ENCODE results near the gene CCAR1.

DNA sequence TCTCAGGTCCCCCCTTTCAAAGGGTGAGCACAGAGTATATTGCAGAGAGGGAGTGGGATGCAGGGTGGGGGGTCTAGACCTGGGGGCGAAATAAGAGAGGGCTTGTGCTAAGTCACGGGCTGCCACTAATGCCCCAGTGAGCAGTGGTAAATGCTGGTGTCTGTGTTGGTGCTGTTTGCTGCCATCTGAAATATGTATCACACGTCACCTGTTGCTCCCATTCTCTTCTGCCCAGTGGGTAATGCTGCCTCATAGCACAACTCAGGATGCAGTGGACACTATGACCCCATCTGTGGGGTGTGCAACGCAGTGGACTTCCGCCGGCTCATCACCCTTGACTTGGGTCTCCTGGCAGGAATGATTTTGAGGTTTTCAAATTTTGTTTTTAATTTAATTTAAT is 108.9 kb downstream of the CCAR1 start:
- TF ChIP-seq, protein P1, sequence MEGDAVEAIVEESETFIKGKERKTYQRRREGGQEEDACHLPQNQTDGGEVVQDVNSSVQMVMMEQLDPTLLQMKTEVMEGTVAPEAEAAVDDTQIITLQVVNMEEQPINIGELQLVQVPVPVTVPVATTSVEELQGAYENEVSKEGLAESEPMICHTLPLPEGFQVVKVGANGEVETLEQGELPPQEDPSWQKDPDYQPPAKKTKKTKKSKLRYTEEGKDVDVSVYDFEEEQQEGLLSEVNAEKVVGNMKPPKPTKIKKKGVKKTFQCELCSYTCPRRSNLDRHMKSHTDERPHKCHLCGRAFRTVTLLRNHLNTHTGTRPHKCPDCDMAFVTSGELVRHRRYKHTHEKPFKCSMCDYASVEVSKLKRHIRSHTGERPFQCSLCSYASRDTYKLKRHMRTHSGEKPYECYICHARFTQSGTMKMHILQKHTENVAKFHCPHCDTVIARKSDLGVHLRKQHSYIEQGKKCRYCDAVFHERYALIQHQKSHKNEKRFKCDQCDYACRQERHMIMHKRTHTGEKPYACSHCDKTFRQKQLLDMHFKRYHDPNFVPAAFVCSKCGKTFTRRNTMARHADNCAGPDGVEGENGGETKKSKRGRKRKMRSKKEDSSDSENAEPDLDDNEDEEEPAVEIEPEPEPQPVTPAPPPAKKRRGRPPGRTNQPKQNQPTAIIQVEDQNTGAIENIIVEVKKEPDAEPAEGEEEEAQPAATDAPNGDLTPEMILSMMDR (IDR thresholded peaks at IDR 0.05), result no peak
- TF ChIP-seq POLR2A (IDR thresholded peaks at IDR 0.05), result no peak
